Amygdala (tissue), 56 donors: Measurements from ENCODE around the gene TBXAS1.

Experiments
- DNase-seq, 56 donors: peaks; one replicate each; lab custom pipeline; 2025; lab: John Stamatoyannopoulos, UW

Gene TBXAS1

GRCh38 chr7:139829025-139829774, at the start of gene TBXAS1:
TSS of gene TBXAS1 (plus strand) at chr7:139829264. CDS start at chr7:139829391, 127 bp downstream.
- DNase-seq = peak in 11 of 56 donors; percentile 1 to 36 (median 4)

DNA sequence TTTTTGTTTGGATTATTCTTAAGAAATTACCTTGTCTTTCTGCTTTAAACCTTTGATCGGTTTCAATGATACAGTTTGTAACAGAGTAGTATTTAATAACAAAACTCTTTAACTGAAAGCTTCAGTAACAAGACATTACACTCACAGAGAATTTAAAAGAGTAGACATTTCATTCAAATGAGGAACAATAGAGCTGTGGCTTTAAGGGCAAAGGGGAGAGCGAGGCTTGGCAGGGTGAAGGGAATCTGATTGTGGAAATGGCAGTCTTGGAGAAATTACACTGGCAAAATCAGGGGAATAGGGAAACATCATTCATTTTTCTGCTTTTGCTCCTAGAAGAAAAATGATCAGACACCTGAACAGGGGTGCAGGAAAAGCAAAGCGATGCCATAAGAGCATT, 46.1 kb upstream of the TBXAS1 start:
- DNase-seq = no peak

- no peak for DNase-seq
These were observed 45.2 kb upstream of the TBXAS1 start for GRCh38 chr7:139783647-139784385.

GRCh38 chr7:139784648-139785047, 44.4 kb upstream of the TBXAS1 start:
- no peak for DNase-seq

- no peak for DNase-seq
These were observed 37.7 kb upstream of the TBXAS1 start for GRCh38 chr7:139791316-139791715.

DNA sequence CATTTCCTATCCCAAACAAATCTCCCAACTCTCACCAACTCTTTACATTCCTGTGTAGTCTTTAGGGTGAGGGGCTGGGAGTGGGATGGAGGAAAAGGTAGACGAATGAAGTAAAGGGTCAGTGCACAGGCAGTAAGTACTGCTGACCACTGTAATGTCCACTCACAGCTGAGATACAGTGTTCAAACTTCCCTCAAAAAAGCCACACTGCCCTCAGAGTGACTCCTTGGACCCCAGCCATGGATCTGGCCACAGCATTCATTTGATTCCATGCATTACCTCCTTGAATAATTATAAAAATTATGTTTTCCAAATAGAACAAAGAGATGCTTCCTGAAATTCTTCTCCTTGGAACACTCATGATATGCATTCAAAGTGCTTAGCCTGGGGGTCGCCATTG, 31.5 kb upstream of the TBXAS1 start:
- no peak for DNase-seq

DNA sequence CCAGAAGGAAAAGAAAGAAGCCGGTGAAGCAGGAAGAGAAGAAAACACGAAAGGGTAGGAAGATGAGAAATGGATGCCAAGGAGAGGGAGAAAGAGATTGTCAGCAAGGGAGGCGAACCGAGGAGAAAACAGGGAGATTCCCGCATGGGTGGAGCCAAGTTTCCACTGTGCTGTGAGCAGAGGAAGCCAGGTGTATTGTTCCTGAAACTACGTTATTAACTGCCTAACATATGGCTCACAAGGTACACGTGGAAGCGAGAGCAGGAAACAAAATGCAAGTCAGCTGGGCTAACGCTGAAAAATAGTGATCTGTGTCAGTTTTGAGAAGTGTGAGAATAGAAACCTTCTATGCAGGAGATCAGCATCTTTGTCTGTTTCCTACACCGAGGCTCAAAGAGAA, 30.8 kb upstream of the TBXAS1 start:
- no peak for DNase-seq

GRCh38 chr7:139798892-139799291, 30.2 kb upstream of the TBXAS1 start:
- no peak for DNase-seq

GRCh38 chr7:139799586-139799985, 29.5 kb upstream of the TBXAS1 start:
- peak in 1 of 56 donors; percentile 10 for DNase-seq

DNA sequence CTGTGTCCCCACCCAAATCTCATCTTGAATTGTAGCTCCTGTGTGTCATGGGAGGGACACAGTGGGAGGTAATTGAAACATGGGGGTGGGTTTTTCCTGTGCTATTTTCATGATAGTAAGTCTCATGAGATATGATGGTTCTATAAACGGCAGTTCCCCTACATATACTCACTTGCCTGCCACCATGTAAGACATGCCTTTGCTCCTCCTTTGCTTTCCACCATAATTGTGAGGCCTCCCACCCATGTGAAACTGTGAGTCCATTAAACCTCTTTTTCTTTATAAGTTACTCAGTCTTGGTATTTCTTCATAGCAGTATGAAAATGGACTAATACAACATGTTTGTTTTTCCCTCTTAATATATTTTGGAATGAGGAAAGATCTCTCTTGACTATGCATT, 24.5 kb upstream of the TBXAS1 start:
- DNase-seq = no peak

- DNase-seq = no peak
These were observed 22.1 kb upstream of the TBXAS1 start for GRCh38 chr7:139807009-139807408.

DNA sequence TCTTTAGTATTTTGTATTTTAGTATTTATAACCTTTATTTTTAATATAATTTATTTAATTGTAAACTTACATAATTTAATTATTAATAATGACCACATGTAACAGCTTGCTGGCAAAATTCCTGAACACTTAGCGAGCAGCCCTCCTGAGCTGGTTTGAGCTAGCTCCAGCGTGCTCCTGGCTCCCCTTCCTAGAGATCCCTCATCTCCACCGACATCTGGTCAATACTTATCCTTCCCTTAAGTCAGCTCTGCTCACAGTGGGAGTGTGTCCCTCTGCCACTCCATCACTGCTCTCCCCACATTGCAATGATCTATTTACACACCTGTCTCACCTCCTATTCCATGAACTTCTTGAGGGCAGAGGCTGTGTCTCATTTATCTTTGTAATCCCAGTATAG, 20.6 kb upstream of the TBXAS1 start:
- DNase-seq = no peak

DNA sequence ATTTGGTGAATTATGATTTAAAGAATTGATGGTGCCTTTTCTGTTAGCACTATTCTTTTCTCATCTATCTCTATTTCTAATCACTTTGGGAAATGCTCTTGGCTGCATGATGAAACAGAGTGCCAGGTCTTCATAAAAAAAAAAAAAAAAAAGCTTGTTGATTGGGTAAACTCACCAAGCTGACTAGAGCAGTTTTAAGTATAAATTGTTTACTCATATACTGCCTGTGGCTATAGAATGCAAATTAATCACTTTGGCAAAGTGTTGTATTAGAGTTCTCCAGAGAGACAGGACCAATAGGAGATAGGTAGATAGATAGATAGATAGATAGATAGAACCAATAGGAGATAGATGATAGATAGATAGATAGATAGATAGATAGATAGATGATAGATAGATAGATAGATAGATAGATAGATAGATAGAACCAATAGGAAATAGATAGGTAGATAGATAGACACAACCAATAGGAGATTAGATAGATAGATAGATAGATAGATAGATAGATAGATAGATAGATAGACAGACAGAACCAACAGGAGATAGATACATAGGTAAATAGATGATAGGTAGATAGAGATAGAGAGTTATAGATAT, 20.1 kb upstream of the TBXAS1 start:
- no peak for DNase-seq

GRCh38 chr7:139811066-139811465, 18.0 kb upstream of the TBXAS1 start:
- no peak for DNase-seq

DNA sequence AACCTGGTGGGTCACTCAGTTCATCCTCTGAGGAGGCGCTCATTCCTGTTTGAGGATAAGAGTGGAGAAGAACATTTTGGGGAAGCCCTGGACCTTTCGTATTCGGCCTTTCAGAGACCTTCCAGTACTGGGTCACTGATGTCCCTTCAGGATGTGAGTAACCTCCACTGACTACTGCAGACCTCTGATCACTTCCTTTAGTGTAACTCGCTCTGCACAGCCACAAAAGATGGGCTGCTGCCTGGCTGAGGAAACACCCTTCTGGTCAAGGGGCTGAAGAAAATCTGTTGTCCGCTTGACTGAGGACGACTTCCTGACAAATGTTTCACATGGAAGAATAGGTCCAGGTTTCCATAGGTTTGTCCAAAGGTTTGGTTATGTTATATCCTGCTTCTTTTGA, 15.9 kb upstream of the TBXAS1 start:
- DNase-seq = no peak

- DNase-seq = no peak
These were observed 15.4 kb upstream of the TBXAS1 start for GRCh38 chr7:139813689-139814088.

- no peak for DNase-seq
These were observed 11.8 kb upstream of the TBXAS1 start for GRCh38 chr7:139817249-139817648.

DNA sequence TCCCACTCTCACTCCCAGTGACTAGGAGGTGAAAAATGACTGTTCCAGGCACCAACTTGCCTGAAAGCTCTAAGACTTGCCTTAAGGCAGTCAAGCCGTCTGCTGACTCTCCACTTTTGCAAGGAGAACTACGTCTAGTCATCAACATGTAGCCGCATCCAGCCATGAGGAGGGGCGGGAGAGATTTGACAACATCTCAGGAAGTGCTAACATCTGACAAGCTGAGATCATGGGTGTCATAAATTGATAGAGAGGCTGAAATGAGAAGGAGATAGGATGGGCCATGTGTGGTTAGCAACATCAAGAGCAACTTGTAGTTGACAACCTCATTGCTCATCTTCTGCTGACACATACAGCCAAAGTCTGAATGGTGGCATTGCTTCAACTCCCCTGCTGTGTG, 9.0 kb upstream of the TBXAS1 start:
- DNase-seq = no peak

GRCh38 chr7:139821349-139822105, 7.5 kb upstream of the TBXAS1 start:
- DNase-seq = no peak

DNA sequence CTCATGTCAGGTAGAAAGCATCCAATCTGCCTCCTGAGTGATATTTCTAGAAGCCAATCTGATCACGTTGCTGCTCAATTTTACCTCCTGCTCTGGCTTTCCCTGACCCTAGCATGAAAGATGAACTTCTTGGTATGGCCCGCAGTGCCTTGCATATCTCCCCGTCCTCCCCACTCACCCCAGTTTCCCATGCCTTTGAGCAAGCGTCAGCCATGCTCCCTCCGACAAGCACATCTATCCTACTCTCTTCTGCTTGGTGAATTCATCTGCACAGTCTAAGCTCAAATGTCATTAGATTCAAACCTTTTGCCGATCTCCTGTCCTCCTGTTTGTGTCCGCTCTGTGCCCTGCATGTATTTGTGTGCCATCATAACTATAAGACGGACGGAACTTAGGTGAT, 6.2 kb upstream of the TBXAS1 start:
- DNase-seq = no peak

GRCh38 chr7:139823959-139824521, 5.0 kb upstream of the TBXAS1 start:
- DNase-seq = no peak
